Anterior cingulate cortex (tissue), 58 donors: ENCODE results near the gene TMEM151B.
A peak's percentile ranks its signal among the peaks of the same experiment; 100 is the strongest.
"Not testable (repeated sequence)": the region's sequence is repeated elsewhere in the genome, so short reads cannot be mapped to it uniquely, and the experiment has no call there.

Source experiments
- DNase-seq, 58 donors: peaks; one replicate each; lab custom pipeline; 2025; lab: John Stamatoyannopoulos, UW

Gene TMEM151B

DNA sequence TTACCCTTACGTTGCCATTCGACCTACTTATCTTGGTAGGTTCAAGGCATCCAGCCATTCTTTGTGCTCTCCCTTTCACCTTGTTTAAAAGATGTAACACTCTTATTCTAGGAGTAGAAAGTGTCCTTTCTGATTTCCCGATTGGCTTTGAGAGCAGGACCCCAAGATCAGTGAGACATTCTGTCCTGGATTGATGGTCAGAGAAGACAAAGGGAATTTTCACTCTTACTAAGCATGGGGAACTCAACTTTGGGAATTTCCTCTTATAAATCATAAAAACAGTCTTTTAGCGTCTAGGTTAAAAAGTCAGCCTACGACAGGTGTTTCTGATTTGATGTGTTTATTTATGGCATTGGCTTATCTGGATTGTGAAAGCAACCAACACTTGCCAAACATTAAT, 45.7 kb downstream of the TMEM151B start:
- no peak for DNase-seq

DNA sequence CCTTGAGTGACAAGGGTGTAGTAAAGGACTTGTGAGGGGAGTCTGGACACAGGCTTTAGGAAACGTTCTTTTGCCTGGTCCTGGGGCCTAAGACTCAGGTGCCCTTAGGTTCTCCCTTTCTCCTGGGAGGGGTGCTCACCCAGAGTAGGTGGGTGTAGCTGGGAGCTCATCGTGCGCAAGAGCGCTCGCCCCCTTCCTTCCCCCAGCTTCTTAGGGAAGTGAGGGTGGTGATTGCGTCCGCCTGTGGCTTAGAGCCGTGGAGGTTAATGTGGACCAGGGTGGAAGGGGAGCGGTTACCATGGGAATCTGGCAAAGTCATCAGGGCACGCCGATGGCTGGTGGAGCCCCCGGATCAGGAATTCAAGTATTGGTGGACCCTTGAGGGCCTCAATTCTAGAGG, 46.2 kb downstream of the TMEM151B start:
- no peak for DNase-seq

DNA sequence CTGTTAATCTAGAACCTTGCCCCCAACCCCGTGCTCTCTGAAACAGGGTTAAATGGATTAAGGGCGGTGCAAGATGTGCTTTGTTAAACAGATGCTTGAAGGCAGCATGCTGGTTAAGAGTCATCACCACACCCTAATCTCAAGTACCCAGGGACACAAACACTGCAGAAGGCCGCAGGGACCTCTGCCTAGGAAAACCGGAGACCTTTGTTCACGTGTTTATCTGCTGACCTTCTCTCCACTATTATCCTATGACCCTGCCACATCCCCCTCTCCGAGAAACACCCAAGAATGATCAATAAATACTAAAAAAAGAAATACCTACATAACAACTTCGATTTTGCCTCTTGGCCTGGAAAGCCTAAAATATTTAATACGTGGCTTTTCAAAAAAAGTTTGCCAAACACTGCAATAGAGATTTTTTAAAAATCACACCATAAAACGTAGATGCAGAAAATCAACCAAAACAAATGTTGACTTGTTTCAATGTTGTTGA, 46.9 kb downstream of the TMEM151B start:
- not testable (repeated sequence) for DNase-seq

DNA sequence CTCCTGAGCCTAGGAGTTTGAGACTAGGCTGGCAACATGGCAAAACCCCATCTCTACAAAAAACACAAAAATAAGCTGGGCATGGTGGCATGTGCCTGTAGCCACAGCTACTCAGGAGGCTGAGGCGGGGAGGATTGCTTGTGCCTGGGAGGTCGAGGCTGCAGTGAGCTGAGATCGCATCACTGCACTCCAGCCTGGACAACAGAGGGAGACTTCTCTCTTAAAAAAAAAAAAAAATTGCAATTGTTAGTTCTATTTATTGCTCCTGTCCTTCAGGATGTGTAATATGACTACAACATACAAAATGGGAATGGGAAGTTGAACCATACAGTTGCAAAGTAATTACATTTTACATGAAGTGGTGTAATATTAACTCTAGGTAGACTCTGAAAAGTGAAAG, 51.0 kb downstream of the TMEM151B start:
- DNase-seq: no peak

DNA sequence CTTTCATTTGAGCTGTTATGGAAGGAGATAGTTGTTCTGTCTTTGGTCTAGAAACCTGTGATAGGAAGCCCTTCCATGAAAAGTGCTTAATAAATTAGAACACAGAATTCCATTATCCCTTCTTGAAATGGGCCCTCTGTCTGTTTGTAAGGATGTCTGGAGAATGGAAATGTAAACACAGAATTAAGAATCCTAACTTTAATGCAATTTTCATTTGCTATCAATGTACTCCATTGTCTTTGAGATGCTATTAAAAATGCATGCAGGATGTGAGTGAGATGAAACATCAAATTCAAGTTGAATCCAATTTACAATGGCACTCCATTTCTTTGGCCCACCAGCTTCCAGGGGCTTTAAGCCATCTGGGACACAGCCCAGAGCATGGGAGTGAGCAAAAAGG, 56.8 kb downstream of the TMEM151B start:
- DNase-seq: peak in 2 of 58 donors; percentile 8 to 13

DNA sequence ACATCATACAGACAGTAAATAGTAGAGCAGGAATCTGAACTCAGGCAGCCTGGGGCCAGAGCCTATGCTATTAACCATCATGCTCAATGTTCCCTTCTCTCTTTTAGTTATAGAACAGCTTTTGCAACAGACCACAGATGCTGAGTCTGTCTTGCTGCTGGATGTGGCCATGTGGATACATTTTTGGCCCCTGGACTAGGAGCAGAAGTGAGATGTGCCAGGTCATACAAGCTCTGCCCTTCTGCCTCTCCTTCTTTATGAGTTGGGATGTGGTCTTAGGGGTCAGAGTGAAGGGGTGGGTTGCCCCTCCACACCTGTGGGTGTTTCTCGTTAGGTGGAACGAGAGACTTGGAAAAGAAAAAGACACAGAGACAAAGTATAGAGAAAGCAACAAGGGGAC, 57.5 kb downstream of the TMEM151B start:
- DNase-seq: no peak

DNA sequence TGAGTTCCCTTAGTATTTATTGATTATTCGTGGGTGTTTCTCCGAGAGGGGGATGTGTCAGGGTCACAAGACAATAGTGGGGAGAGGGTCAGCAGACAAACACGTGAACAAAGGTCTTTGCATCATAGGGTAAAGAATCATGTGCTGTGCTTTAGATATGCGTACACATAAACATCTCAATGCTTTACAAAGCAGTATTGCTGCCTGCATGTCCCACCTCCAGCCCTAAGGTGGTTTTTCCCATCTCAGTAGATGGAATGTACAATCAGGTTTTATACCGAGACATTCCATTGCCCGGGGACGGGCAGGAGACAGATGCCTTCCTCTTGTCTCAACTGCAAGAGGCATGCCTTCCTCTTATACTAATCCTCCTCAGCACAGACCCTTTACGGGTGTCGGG, 58.0 kb downstream of the TMEM151B start:
- not testable (repeated sequence) for DNase-seq

DNA sequence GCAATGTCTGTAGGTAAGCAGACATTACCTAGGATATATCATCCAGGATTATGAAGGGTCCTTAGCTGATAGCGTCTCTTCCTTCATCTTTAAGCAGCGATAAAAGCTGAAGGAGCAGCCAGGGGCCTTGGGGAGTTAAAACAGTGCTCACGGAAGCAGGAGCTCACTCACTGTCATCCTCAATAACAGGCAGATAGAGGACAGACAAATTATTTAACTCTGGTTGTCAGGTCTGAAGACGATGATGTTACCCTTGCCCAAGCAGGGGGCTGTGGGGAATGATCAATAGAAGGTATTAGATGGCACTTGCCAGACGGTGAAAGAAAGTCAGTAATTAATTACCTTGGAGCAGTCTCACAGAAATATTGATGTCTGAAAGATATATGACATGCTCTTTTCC, 59.6 kb downstream of the TMEM151B start:
- DNase-seq: no peak

DNA sequence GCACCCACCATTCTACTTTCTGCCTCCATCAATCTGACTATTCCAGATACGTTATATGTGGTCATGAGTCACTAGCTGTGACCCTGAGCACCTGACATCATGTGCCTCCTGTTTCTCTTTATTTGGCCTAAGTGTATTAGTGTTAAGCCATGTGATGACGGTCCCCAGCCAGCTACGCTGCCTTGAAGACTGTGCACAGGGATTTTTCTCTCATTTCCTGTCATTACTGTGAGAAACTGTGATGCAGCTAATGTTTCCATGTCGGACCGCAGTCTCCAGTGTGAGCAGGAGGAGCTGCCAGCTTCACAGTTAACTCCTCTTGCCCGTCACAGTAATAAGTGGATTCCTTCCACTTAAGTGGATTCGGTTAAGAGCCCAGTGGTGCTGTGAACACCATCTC, 62.3 kb downstream of the TMEM151B start:
- DNase-seq: no peak

DNA sequence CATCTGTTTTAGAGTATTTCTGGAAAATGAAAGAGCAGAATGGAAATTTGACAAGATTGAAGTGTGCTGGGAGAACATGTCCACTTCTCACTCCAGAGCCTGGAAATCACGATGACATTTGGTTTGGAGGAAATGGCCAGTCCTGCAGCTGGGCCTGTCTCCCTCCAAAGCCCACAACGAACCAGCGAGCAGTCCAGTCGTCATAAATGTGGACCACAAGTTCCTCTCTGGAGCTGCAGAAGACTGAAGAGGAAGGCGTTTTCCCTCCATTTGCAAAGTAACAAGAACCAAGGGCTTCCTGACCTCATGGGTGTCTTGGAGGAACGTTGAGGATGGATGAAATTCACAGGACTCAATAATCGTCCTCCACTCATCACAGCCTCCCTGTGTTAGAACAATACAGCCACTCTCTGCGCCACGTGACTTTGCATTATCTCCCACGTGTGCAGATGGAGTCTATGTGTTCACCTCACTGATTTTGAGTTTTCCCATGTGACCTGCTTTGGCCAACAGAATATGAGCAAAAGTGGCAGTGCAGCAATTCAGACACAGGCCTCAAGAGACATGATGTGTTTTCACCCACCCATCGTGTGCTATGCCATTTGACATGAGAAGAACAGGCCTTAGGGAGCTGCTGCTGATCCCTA, 63.1 kb downstream of the TMEM151B start:
- peak in 1 of 58 donors; percentile 21 for DNase-seq

DNA sequence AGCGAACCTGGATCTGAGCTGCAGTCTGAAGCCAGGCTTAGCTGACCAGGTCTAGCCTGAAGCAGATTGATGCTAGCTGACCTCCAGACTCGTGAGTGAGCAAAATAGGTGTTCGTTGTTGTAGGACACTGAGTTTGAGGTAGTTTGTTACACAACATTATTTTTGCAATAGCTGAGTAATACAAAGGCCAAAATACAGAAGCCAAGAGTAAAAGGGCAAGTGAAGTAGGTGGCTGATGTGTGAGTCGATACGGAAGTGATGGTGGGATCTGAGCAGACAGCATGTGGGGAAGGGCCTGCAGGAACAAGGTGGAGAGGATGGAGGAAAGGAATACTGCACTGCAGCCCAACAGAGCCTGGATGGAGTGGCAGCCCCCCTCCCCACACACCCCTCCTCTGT, 63.7 kb downstream of the TMEM151B start:
- DNase-seq: no peak

DNA sequence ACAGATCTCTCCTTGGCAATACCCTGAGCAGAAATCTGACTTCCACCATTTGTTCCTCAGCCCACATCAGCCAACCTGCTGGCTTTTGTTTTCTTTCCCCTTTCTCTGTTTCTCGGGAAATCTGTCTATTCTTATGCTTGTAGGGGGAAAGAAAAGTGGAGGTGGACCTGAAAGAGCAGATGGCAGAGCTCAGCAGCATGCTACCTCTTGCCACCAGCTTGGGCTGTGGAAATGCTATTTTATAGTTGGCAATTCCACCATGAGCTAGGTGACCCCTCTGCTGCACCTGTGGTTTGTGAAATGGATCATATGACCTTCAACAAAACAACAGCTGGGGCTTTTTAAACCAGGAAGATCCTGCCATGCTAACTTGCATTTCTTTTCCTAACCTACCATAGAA, 65.4 kb downstream of the TMEM151B start:
- DNase-seq: no peak

DNA sequence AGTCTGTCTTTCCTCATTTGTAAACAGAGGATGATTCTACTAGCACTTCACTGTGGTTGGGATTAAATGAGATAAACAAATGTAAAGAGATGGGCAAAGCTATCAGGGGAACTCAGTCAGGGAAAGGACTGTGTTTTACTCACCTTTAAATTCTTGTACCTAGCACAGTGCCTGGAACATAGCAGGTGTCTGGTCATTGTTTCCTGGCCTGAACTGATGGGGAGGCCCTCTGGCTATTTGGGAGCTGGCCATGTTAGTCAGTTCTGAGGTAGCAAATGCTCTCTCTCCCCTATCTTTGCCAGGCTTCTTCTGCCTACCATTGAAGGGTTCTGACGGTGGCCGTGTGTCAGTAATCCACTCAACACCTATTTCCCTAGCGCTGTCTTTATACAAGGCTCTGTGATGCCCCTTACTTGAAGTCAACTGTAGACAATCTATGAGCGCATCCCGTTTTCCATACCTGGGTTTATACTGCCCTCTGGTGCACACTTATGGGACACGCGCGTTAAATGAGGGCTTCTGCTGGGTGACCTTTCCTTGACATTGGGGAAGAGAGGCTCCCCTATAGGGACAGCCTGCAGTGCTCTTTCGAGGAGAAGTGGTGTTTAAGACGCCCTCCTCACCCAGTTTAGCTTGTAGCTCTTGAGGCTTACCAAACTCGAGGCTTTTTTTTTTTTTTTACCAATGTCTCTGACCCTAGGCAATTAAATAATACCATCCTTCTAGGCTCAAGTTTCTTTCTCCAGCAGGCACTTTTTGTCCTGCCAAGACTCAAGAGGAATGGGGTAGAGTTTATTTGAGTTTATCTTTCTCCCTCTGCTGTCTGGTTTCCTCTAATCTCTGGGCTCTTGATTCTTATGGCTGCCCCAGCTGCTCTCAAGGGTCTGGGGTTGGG, 68.2 kb downstream of the TMEM151B start:
- DNase-seq: peak in 48 of 58 donors; percentile 8 to 80 (median 29)

DNA sequence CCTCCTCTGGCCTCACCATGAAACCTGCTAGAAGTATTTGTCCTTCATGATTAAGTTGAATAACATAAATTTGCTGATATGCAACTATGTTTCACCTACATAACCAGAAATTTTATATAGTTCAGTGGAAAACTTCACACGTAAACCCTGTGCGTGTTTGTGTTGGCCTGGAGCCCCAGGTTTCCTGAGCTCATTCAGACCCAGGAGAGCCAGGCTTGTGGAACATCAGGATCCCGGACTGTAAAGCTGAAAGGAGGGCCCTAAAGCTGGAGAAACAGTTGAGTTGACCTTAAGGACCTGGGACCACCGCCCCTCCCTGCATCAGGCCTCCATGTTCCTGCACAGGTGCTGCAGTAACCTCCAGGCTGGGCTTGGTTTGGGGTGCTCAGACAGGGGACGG, 69.1 kb downstream of the TMEM151B start:
- no peak for DNase-seq

DNA sequence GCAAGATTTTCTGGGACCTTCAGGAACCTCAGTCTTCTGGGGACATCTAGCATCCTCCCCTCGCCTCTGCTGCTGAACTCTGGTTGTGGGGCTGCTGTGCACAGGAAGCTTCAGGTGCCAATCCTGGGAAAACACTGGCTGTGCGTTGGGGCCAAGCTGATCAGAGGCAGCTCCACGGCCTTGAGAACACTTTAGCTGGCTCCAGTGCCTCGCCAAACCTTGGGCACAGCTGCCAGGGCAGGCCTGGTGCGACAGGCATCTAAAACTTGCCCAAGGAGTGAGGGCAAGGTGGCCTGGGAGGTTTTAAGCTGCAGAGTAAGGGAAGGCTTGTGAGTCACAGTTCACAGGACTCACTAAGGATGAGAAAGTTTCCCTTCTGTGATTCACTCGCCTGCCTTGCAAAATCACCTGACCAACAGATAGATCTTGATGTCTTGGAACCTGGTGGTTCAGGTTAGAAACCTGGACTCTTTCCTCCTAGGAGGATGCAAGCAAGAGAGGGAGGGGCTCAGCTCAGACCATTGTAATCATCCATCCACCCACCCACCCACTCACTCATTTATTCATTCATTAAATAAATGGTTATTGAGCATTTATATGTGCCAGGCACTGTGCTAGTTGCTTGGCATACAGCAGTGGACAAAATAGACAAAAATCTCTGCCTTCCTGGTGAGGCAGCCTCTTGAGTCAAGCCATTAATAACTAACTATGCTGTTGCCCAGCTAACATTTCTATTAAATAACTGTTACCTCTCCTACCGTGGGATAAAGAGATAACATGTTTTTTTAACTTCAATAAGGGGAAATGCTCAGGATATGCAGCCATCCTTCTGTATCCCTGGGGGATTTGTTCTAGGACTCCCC, 69.7 kb downstream of the TMEM151B start:
- no peak for DNase-seq

DNA sequence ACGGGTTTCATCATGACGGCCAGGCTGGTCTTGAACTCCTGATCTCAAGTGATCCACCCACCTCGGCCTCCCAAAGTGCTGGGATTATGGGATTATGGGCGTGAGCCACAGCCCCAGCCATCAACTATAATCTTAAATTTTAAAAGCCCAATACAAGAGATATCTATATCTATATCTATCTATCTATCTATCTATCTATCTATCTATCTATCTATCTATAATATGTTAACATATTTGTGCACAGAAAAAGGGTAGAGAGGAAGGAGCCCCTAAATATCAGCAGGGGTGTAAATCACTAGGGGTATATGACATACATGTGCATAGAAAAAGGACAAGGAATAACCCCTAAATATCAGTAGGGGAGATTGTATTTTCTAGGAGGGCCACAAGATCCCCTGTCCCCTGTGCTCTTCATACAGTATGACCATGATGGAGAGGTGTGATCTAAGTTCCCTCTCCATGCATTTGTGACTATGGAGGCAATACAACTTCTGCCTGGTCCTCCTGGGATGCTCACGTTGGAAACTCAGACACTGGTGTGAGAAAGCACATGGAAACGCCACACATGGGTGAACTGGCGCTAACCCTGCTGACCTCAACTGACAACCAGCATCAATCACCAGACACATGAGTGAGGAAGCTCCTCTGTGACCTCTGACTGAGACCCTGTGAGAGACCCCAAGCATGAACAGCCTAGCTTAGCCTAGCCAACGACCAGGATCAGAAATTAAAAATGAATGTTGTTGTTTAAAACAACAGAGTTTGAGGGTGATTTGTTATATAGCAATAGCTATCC, 71.0 kb downstream of the TMEM151B start:
- no peak for DNase-seq

DNA sequence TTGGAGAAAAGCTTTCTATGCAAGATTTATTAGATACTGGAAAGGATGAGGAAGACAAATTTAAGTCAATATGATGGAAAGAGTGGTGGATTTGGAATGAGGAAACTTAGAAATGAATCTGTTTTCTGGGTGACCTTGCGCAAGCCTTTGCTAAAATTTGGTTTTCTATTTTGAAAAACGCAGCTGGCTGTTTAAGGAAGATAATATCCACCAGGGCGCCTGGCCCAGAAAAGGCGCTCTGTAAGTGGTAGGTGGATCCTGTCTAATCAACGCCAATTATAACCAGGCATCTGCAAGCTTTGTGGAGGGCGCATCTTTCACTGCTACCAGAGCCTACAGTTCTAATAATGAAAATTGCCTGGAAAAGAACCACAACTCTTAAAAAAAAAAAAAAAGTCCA, 71.8 kb downstream of the TMEM151B start:
- peak in 25 of 58 donors; percentile 7 to 65 (median 37) for DNase-seq

DNA sequence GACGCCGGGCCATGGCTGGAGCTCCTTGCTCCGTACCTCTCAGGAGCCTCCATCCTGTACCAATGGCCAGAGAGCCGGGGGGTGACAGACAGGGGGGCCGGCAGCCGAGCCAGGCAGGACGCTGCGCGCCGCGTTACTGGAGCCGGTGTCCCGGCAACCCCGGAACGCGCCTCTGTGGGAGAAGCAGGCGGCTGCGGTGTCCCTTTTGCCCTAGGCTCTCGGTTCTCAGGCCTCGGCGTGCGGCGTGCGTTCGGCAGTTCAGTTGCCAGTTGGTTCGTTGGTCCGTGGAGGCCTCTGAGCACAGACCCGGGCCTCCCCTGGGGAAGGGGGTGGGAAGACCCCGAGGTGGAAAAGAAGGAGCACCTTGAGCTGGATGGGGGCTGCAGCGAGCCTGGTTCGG, 72.2 kb downstream of the TMEM151B start, which contains the start of gene SPATS1:
SPATS1 (plus strand) TSS at position 162 of the 400 bp plus-strand sequence. CDS start 446 bp downstream, outside the sequence.
- DNase-seq: peak in 18 of 58 donors; percentile 5 to 64 (median 24)

DNA sequence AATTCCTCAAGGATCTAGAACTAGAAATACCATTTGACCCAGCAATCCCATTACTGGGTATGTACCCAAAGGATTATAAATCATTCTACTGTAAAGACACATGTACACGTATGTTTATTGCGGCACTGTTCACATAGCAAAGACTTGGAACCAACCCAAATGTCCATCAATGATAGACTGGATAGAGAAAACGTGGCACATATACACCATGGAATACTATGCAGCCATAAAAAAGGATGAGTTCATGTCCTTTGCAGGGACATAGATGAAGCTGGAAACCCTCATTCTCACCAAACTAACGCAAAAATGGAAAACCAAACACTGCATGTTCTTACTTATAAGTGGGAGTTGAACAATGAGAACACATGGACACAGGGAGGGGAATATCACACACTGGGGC, 76.6 kb downstream of the TMEM151B start:
- not testable (repeated sequence) for DNase-seq
